Nephron (organoid): Measurements from ENCODE around the gene PTPRN2.
A peak's percentile ranks its signal among the peaks of the same experiment; 100 is the strongest.
"Not testable (repeated sequence)": the region's sequence is repeated elsewhere in the genome, so short reads cannot be mapped to it uniquely, and the experiment has no call there.

ENCODE experiments used
- H3K27ac Mint-ChIP-seq, 3 experiments: 2 replicates each; pipeline ENCODE4 v1.8.0; 2020; ENCODE audit warnings: mixed read lengths in 3 of 3, mild to moderate bottlenecking in 2 of 3, moderate library complexity in 1 of 3
- H3K27me3 Mint-ChIP-seq: 2 replicates; pipeline ENCODE4 v1.8.0; 2021; ENCODE audit warnings: low read depth, mild to moderate bottlenecking, moderate library complexity, mixed read lengths
- H3K36me3 Mint-ChIP-seq: 2 replicates; pipeline ENCODE4 v1.8.0; 2020; ENCODE audit warnings: low read depth, mixed read lengths
- H3K4me1 Mint-ChIP-seq: 2 replicates; pipeline ENCODE4 v1.8.0; 2020; ENCODE audit warnings: mixed read lengths
- H3K4me3 Mint-ChIP-seq, 3 experiments: 2 replicates each; pipeline ENCODE4 v1.8.0; 2020; ENCODE audit warnings: mild to moderate bottlenecking in 3 of 3, mixed read lengths in 3 of 3, moderate library complexity in 2 of 3
- H3K9me3 Mint-ChIP-seq: 2 replicates; pipeline ENCODE4 v1.8.0; 2020; ENCODE audit warnings: mixed read lengths
- CTCF ChIP-seq, 3 experiments: fragments of 200-600 bp; sonication (generic); IDR thresholded peaks; one replicate each; pipeline ENCODE4 v1.5.0; 2021; ENCODE audit warnings: antibody characterized with exemption in 3 of 3; ENCODE audit not compliant: unreplicated experiment in 3 of 3

PTPRN2 gene

GRCh38 chr7:158035343-158035742 is 552.3 kb downstream of the PTPRN2 start:
- H3K9me3 Mint-ChIP-seq = peaks cover 27% of the 10 kb centered on the region
- H3K27me3 Mint-ChIP-seq = peaks cover 12% of the 10 kb centered on the region

GRCh38 chr7:158034571-158034970 is 553.1 kb downstream of the PTPRN2 start:
- Mint-ChIP-seq H3K27ac (no peak overlapping the region), H3K27me3 (peaks cover 18% of the 10 kb centered on the region), H3K9me3 (peaks cover 19% of the 10 kb centered on the region), H3K4me3 (no peak overlapping the region), H3K36me3 (no peaks in the 10 kb centered on the region), H3K4me1 (peaks cover 13% of the 10 kb centered on the region)
- TF ChIP-seq CTCF (IDR thresholded peaks at IDR 0.05; ENCODE audit: unreplicated experiment in 3 of 3) = no peak

More at GRCh38 chr7:158035343-158035742, 552.3 kb downstream of the PTPRN2 start:
- Mint-ChIP-seq H3K4me3 (no peak overlapping the region), H3K4me1 (peaks cover 9% of the 10 kb centered on the region), H3K36me3 (no peaks in the 10 kb centered on the region), H3K27ac (no peak overlapping the region)
- no peak for TF ChIP-seq CTCF (IDR thresholded peaks at IDR 0.05; ENCODE audit: unreplicated experiment in 3 of 3)

- not testable (repeated sequence) for H3K4me3 Mint-ChIP-seq, H3K27ac Mint-ChIP-seq, H3K36me3 Mint-ChIP-seq
- peaks cover 18% of the 10 kb centered on the region for H3K27me3 Mint-ChIP-seq
- H3K9me3 Mint-ChIP-seq = peaks cover 13% of the 10 kb centered on the region
- H3K4me1 Mint-ChIP-seq = peaks cover 19% of the 10 kb centered on the region
Observed at GRCh38 chr7:158033925-158034324, 553.7 kb downstream of the PTPRN2 start.

- H3K4me1 Mint-ChIP-seq = peaks cover 21% of the 10 kb centered on the region
Observed at GRCh38 chr7:158033196-158033595, 554.4 kb downstream of the PTPRN2 start.

GRCh38 chr7:158032561-158033115 is 555.0 kb downstream of the PTPRN2 start:
- Mint-ChIP-seq H3K27ac (peak overlapping the region in 1 of 3 experiments; percentile 27), H3K4me3 (no peak overlapping the region), H3K9me3 (peaks cover 8% of the 10 kb centered on the region), H3K4me1 (peaks cover 24% of the 10 kb centered on the region), H3K27me3 (peaks cover 18% of the 10 kb centered on the region), H3K36me3 (no peaks in the 10 kb centered on the region)
- TF ChIP-seq CTCF (IDR thresholded peaks at IDR 0.05; ENCODE audit: unreplicated experiment in 3 of 3) = no peak

More at GRCh38 chr7:158033196-158033595, 554.4 kb downstream of the PTPRN2 start:
- H3K27ac Mint-ChIP-seq = no peak overlapping the region
- no peak for TF ChIP-seq CTCF (IDR thresholded peaks at IDR 0.05; ENCODE audit: unreplicated experiment in 3 of 3)
- H3K27me3 Mint-ChIP-seq = peaks cover 18% of the 10 kb centered on the region
- H3K4me3 Mint-ChIP-seq = peak overlapping the region in 1 of 3 experiments; percentile 51
- no peaks in the 10 kb centered on the region for H3K36me3 Mint-ChIP-seq
- peaks cover 11% of the 10 kb centered on the region for H3K9me3 Mint-ChIP-seq

GRCh38 chr7:158031867-158032308 is 555.7 kb downstream of the PTPRN2 start:
- Mint-ChIP-seq H3K27ac (peak overlapping the region in 1 of 3 experiments; percentile 73), H3K4me3 (no peak overlapping the region), H3K27me3 (peaks cover 24% of the 10 kb centered on the region), H3K4me1 (peaks cover 24% of the 10 kb centered on the region), H3K9me3 (peaks cover 8% of the 10 kb centered on the region), H3K36me3 (no peaks in the 10 kb centered on the region)
- no peak for TF ChIP-seq CTCF (IDR thresholded peaks at IDR 0.05; ENCODE audit: unreplicated experiment in 3 of 3)
